A549 (cell line): ENCODE data around the gene WNT8A. TPM values are rescaled to one million over a fixed set of nuclear protein-coding genes. Genes with fewer than 3 reads are reported as not detected.
A peak's percentile ranks its signal among the peaks of the same experiment; 100 is the strongest.
"Not testable (repeated sequence)": the region's sequence is repeated elsewhere in the genome, so short reads cannot be mapped to it uniquely, and the experiment has no call there.

Experiments used
- ATAC-seq, 2 experiments: fragments of 200-7000 bp in 1 of 2; fragments of >200 bp in 1 of 2; cut with Nextera tagmentation in 1 of 2; cut with Tn5 transposase in 1 of 2; 3 replicates each; pipeline versions ENCODE4 v1.8.0 to v1.9.1; 2018 to 2020; ENCODE audit warnings: mild to moderate bottlenecking in 1 of 2, moderate library complexity in 1 of 2
- CTCF ChIA-PET: fragments of 300-600 bp; sonication (Branson Sonifier 250); formaldehyde crosslinking; extraction: SDS; loops from one replicate; lab custom pipeline; 2021; ENCODE audit warnings: antibody characterized with exemption, inconsistent platforms; lab: Yijun Ruan, JAX
- POLR2A ChIA-PET: fragments of 350-600 bp; formaldehyde crosslinking; extraction: SDS; loops from one replicate; lab custom pipeline; 2021; ENCODE audit warnings: antibody characterized with exemption, inconsistent platforms; lab: Yijun Ruan, JAX
- DNase-seq, 2 experiments: peaks; one replicate each; pipeline versions ENCODE4 v3.0.0 to v3.0.0-alpha.2; 2011 to 2016; ENCODE audit warnings: low read depth in 1 of 2, low spot score in 1 of 2
- FAIRE-seq: peaks from 2 replicates; lab custom pipeline; 2011; peaks lifted over from hg19 to GRCh38; lab: Jason Lieb, UNC
- H3K27ac ChIP-seq, 2 experiments: fragments of >200 bp; sonication (Bioruptor Twin); formaldehyde crosslinking; 3 replicates each; pipeline ENCODE4 v1.5.1; 2016 to 2017
- H3K4me1 ChIP-seq: fragments of >200 bp; sonication (Bioruptor Twin); formaldehyde crosslinking; 3 replicates; pipeline ENCODE4 v1.6.1; 2016
- H3K4me2 ChIP-seq: fragments of >200 bp; sonication (Bioruptor Twin); formaldehyde crosslinking; 3 replicates; pipeline ENCODE4 v1.6.1; 2016
- H3K4me3 ChIP-seq: fragments of >200 bp; sonication (Bioruptor Twin); formaldehyde crosslinking; 3 replicates; pipeline ENCODE4 v1.5.1; 2016
- H3K9me3 ChIP-seq: fragments of >200 bp; sonication (Bioruptor Twin); formaldehyde crosslinking; 3 replicates; pipeline ENCODE4 v1.6.1; 2016
- CEBPB ChIP-seq, 2 experiments: fragments of >200 bp in 1 of 2; sonication (Bioruptor Twin) in 1 of 2; formaldehyde crosslinking in 1 of 2; IDR thresholded peaks; 2 replicates each; pipeline ENCODE4 v1.6.1; 2012 to 2016
- CHD2 ChIP-seq: fragments of 150-350 bp; IDR thresholded peaks from 2 replicates; pipeline ENCODE4 v1.6.1; 2014; ENCODE audit warnings: low read length; ENCODE audit not compliant: partially characterized antibody
- EP300 ChIP-seq, 2 experiments: fragments of >200 bp; sonication (Bioruptor Twin); formaldehyde crosslinking; IDR thresholded peaks; 2 replicates in 1 of 2; 3 replicates in 1 of 2; pipeline ENCODE4 v1.6.1; 2016 to 2017
- ESRRA ChIP-seq: fragments of 150-350 bp; IDR thresholded peaks from 2 replicates; pipeline ENCODE4 v1.6.1; 2014; ENCODE audit warnings: mild to moderate bottlenecking, low read length, borderline replicate concordance
- FOSB ChIP-seq: fragments of 250-450 bp; sonication (Bioruptor Pico); IDR thresholded peaks from 2 replicates; pipeline ENCODE4 v1.5.0; 2020; ENCODE audit warnings: mild to moderate bottlenecking, moderate library complexity
- FOXS1 ChIP-seq: fragments of 250-450 bp; sonication (Bioruptor Pico); IDR thresholded peaks from 2 replicates; pipeline ENCODE4 v1.5.0; 2020; ENCODE audit warnings: mild to moderate bottlenecking, moderate library complexity
- HDAC2 ChIP-seq: fragments of 200-600 bp; sonication (generic); IDR thresholded peaks from 2 replicates; pipeline ENCODE4 v1.6.1; 2016
- HOXB13 ChIP-seq: fragments of 250-450 bp; sonication (Bioruptor Pico); IDR thresholded peaks from 2 replicates; pipeline ENCODE4 v1.5.0; 2020; ENCODE audit warnings: low read depth, mild to moderate bottlenecking, moderate library complexity
- JUN ChIP-seq, 2 experiments: fragments of >200 bp; sonication (Bioruptor Twin); formaldehyde crosslinking; IDR thresholded peaks; 2 replicates in 1 of 2; 3 replicates in 1 of 2; pipeline ENCODE4 v1.6.1; 2016 to 2017
- JUNB ChIP-seq: fragments of >200 bp; sonication (Bioruptor Twin); formaldehyde crosslinking; IDR thresholded peaks from 2 replicates; pipeline ENCODE4 v1.6.1; 2016
- KDM1A ChIP-seq: fragments of 200-600 bp; sonication (generic); IDR thresholded peaks from 2 replicates; pipeline ENCODE4 v1.6.1; 2016; ENCODE audit warnings: low read depth, mild to moderate bottlenecking
- KDM5A ChIP-seq: fragments of 200-600 bp; sonication (generic); IDR thresholded peaks from 2 replicates; pipeline ENCODE4 v1.6.1; 2016; ENCODE audit warnings: antibody characterized with exemption, mild to moderate bottlenecking
- MAZ ChIP-seq: fragments of 150-350 bp; IDR thresholded peaks from 2 replicates; pipeline ENCODE4 v1.6.1; 2014; ENCODE audit warnings: antibody characterized with exemption, low read depth, low read length, borderline replicate concordance
- NFE2L2 ChIP-seq: fragments of 150-350 bp; conservative IDR thresholded peaks from 2 replicates; pipeline ENCODE4 v1.6.1; 2014; ENCODE audit warnings: low read length
- PHF8 ChIP-seq: fragments of 200-600 bp; sonication (generic); IDR thresholded peaks from 2 replicates; pipeline ENCODE4 v1.6.1; 2016; ENCODE audit warnings: low read depth, mild to moderate bottlenecking, antibody characterized with exemption, moderate library complexity, borderline replicate concordance
- RAD21 ChIP-seq, 2 experiments: fragments of >200 bp in 1 of 2; sonication (Bioruptor Twin) in 1 of 2; formaldehyde crosslinking in 1 of 2; IDR thresholded peaks in 1 of 2; conservative IDR thresholded peaks in 1 of 2; 2 replicates in 1 of 2; 3 replicates in 1 of 2; pipeline ENCODE4 v1.6.1; 2012 to 2018; ENCODE audit warnings: inconsistent platforms in 1 of 2
- RNF2 ChIP-seq: fragments of 200-600 bp; sonication (generic); IDR thresholded peaks from 2 replicates; pipeline ENCODE4 v1.6.1; 2016; ENCODE audit warnings: low read depth, mild to moderate bottlenecking, antibody characterized with exemption, moderate library complexity, borderline replicate concordance
- SMC3 ChIP-seq: fragments of >200 bp; sonication (Bioruptor Twin); formaldehyde crosslinking; IDR thresholded peaks from 3 replicates; pipeline ENCODE4 v1.6.1; 2018; ENCODE audit warnings: inconsistent platforms
- SREBF2 ChIP-seq: fragments of 450-650 bp; IDR thresholded peaks from 2 replicates; pipeline ENCODE4 v1.6.1; 2014; ENCODE audit warnings: mild to moderate bottlenecking, moderate library complexity
- TFCP2L1 ChIP-seq: fragments of 250-450 bp; sonication (Bioruptor Pico); IDR thresholded peaks from 2 replicates; pipeline ENCODE4 v1.5.0; 2021; ENCODE audit warnings: mild to moderate bottlenecking
- ZC3H11A ChIP-seq: fragments of 450-650 bp; IDR thresholded peaks from 2 replicates; pipeline ENCODE4 v1.6.1; 2014; ENCODE audit warnings: antibody characterized with exemption, mild to moderate bottlenecking
- ZFP36 ChIP-seq: fragments of 450-650 bp; IDR thresholded peaks from 2 replicates; pipeline ENCODE4 v1.6.1; 2014; ENCODE audit warnings: borderline replicate concordance; ENCODE audit not compliant: partially characterized antibody
- ZSCAN20 ChIP-seq: fragments of 250-450 bp; sonication (Bioruptor Pico); IDR thresholded peaks from 2 replicates; pipeline ENCODE4 v1.8.0; 2022; ENCODE audit warnings: mild to moderate bottlenecking, moderate library complexity
- WGBS: methylation state at CpG from one replicate; pipeline ENCODE4 v1.1.6; 2017; ENCODE audit errors: missing lambda C conversion rate; 5-methylcytosine and 5-hydroxymethylcytosine counted together
- polyA plus RNA-seq, 4 experiments: library from polyadenylated mRNA; depleted of rRNA in 3 of 4; stranded (reverse); fragments of >200 nt; fragmentation: RNase III in 1 of 4; extraction: RNeasy Plus Mini Kit Qiagen cat#74134 plus additional on column Dnase treatment in 1 of 4; gene quantifications; 2 replicates in 3 of 4; 3 replicates in 1 of 4; pipeline ENCODE4 v1.2.3, GENCODE V29; 2011 to 2017
- TF ChIP-seq, protein P1 (sequence below): IDR thresholded peaks from 2 replicates; pipeline ENCODE4 v1.6.1; 2012
- TF ChIP-seq, protein P2 (sequence below): fragments of >200 bp; sonication (Bioruptor Twin); formaldehyde crosslinking; IDR thresholded peaks from 3 replicates; pipeline ENCODE4 v1.5.1; 2016
- TF ChIP-seq, protein P3 (sequence below): fragments of 450-650 bp; IDR thresholded peaks from 2 replicates; pipeline ENCODE4 v1.6.1; 2014; ENCODE audit warnings: antibody characterized with exemption
- TF ChIP-seq, protein P4 (sequence below): IDR thresholded peaks from 2 replicates; pipeline ENCODE4 v1.6.1; 2012

WNT8A gene
- polyA plus RNA-seq, 2 of the 4 experiments (the other 2 are of a cell fraction): not detected

DNA sequence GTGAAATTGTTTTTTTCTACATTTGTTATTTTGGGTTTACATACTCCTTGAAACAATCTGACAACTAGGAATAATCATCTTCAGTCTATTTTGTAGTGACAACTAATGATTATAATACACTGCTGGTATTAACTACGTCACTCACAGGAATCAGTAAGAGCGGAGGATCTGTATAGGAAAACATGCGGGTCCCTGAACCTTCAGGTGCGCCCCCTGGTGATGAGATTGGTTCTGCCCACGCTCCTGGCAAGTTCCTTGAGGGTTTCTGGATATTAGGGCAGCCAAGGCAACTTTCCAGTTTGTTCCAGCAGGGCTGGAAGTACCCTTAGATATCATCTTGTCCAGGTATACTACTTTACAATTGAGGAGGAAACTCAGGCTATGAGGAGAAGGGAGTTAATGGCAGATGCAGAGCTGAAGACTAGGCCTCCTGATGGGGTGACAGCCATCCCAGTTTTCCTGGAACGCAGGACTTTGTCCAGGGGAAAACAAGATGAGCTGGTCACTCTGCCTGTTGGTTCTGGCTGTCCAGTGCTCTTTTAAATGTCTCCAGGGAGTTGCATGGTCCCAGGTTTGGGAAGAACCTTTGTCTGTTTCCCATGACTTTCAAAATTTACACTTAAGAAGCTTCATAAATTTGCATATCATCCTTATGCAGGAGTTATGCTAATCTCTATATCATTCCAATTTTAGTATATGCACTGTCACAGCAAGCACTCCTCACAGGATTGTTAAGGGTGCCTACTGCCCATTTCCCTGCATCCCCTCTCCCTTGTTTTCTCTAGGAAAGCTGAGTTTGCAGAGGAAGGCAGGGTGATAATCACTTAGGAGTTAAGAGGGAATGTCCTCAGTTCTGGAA, 14.9 kb upstream of the WNT8A start:
- POLR2A ChIA-PET: no interaction called here
- no peak for FAIRE-seq

DNA sequence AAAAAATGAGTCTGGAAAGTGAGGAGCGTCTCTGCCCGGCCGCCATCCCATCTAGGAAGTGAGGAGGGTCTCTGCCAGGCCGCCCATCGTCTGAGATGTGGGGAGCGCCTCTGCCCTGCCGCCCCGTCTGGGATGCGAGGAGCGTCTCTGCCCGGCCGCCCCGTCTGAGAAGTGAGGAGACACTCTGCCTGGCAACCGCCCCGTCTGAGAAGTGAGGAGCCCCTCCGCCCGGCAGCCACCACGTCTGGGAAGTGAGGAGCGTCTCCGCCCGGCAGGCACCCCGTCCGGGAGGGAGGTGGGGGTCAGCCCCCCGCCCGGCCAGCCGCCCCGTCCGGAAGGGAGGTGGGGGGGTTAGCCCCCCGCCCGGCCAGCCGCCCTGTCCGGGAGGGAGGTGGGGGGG, 13.8 kb upstream of the WNT8A start:
- DNase-seq, H3K4me1 ChIP-seq, H3K4me2 ChIP-seq, H3K4me3 ChIP-seq, ATAC-seq, FAIRE-seq, POLR2A ChIA-PET, H3K9me3 ChIP-seq, H3K27ac ChIP-seq: not testable (repeated sequence)
- WGBS: 95% methylated on average over 6 of the region's 32 CpGs
- CTCF ChIA-PET: interaction anchor here (0.9 to 18.0 kb wide), 20 partner anchors 8 to 453 kb away, joined by 3 to 402 read pairs (median 6); partner anchors contain the start of genes FAM13B and WNT8A

More for the DNA sequence above, 14.9 kb upstream of the WNT8A start:
- CTCF ChIA-PET: interaction anchor here (0.7 to 18.0 kb wide), 41 partner anchors 9 to 1340 kb away, joined by 3 to 402 read pairs (median 4); partner anchors contain the start of genes FAM13B, PKD2L2 and WNT8A
- TF ChIP-seq, protein P1, sequence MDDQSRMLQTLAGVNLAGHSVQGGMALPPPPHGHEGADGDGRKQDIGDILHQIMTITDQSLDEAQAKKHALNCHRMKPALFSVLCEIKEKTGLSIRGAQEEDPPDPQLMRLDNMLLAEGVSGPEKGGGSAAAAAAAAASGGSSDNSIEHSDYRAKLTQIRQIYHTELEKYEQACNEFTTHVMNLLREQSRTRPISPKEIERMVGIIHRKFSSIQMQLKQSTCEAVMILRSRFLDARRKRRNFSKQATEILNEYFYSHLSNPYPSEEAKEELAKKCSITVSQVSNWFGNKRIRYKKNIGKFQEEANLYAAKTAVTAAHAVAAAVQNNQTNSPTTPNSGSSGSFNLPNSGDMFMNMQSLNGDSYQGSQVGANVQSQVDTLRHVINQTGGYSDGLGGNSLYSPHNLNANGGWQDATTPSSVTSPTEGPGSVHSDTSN: no peak
- no peak for TF ChIP-seq ESRRA
- TF ChIP-seq CEBPB (IDR thresholded peaks at IDR 0.05): no peak
- no peak for TF ChIP-seq MAZ
- no peak for TF ChIP-seq KDM5A
- TF ChIP-seq, protein P2, sequence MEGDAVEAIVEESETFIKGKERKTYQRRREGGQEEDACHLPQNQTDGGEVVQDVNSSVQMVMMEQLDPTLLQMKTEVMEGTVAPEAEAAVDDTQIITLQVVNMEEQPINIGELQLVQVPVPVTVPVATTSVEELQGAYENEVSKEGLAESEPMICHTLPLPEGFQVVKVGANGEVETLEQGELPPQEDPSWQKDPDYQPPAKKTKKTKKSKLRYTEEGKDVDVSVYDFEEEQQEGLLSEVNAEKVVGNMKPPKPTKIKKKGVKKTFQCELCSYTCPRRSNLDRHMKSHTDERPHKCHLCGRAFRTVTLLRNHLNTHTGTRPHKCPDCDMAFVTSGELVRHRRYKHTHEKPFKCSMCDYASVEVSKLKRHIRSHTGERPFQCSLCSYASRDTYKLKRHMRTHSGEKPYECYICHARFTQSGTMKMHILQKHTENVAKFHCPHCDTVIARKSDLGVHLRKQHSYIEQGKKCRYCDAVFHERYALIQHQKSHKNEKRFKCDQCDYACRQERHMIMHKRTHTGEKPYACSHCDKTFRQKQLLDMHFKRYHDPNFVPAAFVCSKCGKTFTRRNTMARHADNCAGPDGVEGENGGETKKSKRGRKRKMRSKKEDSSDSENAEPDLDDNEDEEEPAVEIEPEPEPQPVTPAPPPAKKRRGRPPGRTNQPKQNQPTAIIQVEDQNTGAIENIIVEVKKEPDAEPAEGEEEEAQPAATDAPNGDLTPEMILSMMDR: peak; percentile 92
- peak; percentile 45 for TF ChIP-seq NFE2L2
- TF ChIP-seq ZC3H11A: no peak
- no peak for TF ChIP-seq JUN (IDR thresholded peaks at IDR 0.05)
- no peak for TF ChIP-seq ZFP36
- TF ChIP-seq, protein P3, sequence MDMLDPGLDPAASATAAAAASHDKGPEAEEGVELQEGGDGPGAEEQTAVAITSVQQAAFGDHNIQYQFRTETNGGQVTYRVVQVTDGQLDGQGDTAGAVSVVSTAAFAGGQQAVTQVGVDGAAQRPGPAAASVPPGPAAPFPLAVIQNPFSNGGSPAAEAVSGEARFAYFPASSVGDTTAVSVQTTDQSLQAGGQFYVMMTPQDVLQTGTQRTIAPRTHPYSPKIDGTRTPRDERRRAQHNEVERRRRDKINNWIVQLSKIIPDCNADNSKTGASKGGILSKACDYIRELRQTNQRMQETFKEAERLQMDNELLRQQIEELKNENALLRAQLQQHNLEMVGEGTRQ: no peak
- TF ChIP-seq HDAC2: no peak
- TF ChIP-seq PHF8: no peak
- TF ChIP-seq KDM1A: no peak
- TF ChIP-seq RNF2: no peak
- TF ChIP-seq EP300 (IDR thresholded peaks at IDR 0.05): no peak
- no peak for TF ChIP-seq ZSCAN20 (CRISPR knock-in tag)
- TF ChIP-seq CHD2: no peak
- peak; percentile 89 for TF ChIP-seq SMC3
- TF ChIP-seq HOXB13 (CRISPR knock-in tag): no peak
- TF ChIP-seq, protein P4, sequence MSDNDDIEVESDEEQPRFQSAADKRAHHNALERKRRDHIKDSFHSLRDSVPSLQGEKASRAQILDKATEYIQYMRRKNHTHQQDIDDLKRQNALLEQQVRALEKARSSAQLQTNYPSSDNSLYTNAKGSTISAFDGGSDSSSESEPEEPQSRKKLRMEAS: 0 out of 2 replicates have a peak, but pooled peaks have one; percentile 44
- TF ChIP-seq SREBF2: no peak
- TF ChIP-seq TFCP2L1 (CRISPR knock-in tag): no peak
- peak; percentile 62 to 77 for TF ChIP-seq RAD21 (conservative IDR thresholded peaks at IDR 0.05 in 1 of 2, IDR thresholded peaks at IDR 0.05 in 1 of 2)
- no peak for TF ChIP-seq JUNB
- no peak for TF ChIP-seq FOSB
- TF ChIP-seq FOXS1: no peak
- H3K4me2 ChIP-seq: peak overlapping the region; percentile 63
- 14% methylated on average over 6 of the region's 6 CpGs for WGBS
- DNase-seq (peak; percentile 79 to 85), ATAC-seq (peak; percentile 98)
- H3K27ac ChIP-seq: no peak overlapping the region
- H3K4me1 ChIP-seq: no peaks in the 10 kb centered on the region
- no peak overlapping the region for H3K4me3 ChIP-seq
- H3K9me3 ChIP-seq: no peaks in the 10 kb centered on the region
